Measurements from ENCODE around the gene ZNF641.
"Not testable (repeated sequence)": the region's sequence is repeated elsewhere in the genome, so short reads cannot be mapped to it uniquely, and the experiment has no call there.

The ZNF641 gene

DNA sequence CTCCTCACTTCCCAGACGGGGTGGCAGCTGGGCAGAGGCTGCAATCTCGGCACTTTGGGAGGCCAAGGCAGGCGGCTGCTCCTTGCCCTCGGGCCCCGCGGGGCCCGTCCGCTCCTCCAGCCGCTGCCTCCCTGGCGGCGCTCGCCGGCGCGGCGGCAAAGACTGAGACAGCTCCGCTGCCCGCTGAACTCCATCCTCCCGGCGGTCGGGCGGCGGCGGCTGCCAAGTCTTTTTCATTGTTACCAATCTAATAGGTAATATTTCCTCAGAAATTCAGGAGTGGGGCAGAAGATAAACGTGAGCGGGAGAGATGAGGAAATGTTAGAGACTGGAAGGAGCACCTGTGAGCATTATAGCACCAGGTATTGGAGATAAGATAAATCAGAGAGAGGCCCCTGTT, 17.0 kb downstream of the ZNF641 start:
- DNase-seq, result not testable (repeated sequence)

DNA sequence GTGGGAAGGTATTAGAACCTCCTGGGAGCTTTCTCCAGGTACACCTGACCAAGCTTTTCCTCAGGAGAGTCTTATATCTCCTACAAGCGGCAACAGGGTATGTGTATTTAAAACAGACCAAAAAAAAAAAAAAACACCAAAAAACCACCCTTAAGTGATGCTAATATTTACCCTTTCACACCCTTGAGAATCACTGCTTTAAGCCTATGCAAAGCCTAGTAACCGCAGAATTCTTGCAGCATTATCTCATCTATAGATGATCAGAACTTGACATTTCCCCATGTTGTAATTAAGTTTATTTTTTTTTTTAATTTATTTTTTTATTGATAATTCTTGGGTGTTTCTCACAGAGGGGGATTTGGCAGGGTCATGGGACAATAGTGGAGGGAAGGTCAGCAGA, 19.3 kb downstream of the ZNF641 start:
- DNase-seq, result no peak

DNA sequence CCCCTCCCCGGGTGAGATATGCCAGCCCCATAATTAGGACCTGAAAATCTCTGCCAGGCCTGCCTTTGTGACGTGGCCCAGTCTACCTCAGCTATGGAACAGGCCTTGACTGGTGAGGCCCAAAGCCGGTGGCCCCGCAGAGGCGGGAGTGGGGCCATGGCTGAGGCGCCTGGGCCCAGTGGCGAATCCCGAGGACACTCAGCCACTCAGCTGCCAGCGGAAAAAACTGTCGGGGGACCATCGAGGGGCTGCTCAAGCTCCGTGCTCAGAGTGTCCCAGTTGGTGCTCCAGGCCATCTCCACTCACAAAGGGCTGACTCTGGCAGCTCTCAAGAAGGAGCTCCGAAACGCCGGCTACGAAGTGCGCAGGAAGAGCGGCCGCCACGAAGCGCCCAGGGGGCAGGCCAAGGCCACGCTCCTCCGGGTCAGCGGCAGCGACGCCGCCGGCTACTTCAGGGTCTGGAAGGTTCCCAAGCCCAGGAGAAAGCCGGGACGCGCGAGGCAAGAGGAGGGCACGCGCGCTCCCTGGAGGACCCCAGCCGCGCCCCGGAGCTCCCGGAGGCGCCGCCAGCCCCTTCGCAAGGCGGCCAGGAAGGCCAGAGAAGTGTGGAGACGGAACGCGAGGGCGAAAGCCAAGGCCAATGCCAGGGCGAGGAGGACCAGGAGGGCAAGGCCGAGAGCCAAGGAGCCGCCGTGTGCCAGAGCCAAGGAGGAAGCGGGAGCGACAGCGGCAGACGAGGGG, 21.4 kb downstream of the ZNF641 start:
- DNase-seq, result no peak

DNA sequence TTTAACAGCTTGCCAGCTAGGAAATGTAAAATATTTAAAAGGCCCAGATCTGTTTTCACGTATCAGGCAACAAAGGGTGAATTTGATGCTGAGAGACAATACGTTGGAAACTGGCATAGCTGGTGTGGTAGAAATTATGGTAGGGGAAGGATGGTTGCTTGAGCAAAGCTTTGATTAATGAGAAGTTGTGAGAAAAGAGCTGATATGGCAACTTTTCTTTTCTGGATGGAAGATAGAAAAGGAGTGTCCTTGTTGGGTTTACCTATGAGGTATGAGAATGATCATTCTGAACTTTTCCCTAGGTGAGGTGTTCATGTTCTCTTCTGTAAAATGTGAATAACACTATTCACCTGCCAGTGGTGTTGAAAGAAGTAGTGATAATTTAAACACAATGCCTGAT, 34.2 kb downstream of the ZNF641 start:
- DNase-seq, result no peak

DNA sequence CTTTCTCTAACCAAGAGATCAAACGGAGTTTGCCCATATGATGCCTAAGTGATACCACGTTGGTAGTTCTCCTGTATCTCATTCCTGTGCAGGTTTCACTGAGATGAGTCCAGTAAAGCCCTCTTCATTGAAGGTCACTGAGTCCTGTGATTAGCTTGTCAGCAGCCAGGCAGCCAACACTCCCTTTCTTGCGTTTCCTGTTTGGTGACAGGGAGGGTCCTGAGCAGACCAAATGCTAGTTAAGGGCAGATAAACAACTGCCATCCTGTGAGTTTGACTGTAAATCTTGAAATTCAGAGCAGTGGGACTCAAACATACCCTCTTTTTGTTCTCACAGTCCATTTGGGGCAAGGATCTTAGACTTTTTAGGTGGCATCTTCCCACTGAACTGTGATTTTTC, 39.4 kb downstream of the ZNF641 start:
- DNase-seq, result no peak

DNA sequence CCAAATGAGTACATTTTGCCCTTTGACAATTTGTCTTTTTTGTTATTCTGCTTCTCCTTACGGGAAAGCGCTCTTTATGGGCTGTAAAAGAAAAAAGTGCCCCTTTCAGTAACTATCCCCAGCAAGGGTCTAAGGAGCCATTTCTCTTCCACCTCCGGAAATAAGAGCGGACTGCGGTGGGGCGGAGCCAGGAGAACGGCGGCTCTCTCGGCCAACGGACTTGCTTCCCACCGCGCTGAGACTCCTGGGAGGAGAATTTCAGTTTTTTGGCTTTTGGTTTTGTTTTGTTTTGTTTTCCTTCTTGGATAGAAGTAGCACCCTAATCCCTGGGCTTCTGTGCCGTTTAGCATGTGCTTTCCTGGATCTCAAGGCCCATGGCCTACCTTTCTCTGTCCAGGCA, 43.5 kb downstream of the ZNF641 start:
- DNase-seq, result no peak

DNA sequence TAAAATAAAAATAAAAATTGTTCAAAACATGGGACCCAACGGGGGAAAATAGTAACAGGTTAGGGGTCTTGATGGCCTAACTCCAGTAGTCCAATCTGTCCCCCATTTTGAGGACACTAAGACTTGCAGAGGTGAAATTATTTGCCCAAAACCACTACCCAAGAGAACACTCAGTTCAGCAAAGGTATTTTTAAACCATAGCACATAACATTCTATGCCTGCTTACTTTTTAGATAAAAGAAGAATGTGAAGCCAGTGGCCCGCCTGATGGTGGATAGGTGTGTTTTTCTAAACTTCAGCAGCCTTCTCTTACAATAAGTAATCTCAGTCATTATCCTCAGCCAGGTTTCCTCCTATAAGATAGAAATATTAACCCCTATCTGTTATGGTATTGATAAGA, 45.5 kb downstream of the ZNF641 start:
- no peak for DNase-seq

DNA sequence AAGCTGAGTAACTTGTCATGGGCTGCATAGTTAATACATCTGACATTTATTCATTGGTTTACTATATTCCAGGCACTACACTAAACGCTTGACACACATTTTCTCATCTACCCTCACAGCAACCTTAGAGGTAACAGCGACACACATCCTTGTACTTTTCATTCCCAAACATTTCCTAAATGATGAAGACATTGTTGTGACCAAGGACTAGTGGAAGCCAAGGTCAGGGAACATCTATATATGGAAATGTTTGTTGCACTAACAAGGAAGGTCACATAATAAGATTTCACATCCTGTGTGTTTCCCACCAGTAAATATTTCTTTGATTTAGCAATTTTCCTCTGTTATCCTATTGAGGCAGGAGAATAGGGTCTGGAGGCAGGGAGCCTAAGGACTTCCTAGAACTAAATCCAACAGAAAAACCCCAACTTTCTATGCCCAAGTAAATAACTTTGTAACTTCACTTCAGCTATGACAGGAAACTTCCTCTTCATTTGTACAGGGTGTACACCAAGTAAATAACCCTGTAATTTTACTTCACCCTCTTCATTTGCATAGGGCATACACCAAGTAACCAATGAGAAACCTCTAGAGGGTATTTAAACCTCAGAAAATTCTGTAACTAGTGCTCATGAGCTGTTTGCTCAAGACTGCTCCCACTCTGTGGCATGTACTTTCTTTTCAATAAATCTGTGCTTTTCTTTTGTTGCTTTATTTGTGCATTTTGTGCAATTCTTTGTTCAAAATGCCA, 48.4 kb downstream of the ZNF641 start:
- no peak for DNase-seq

DNA sequence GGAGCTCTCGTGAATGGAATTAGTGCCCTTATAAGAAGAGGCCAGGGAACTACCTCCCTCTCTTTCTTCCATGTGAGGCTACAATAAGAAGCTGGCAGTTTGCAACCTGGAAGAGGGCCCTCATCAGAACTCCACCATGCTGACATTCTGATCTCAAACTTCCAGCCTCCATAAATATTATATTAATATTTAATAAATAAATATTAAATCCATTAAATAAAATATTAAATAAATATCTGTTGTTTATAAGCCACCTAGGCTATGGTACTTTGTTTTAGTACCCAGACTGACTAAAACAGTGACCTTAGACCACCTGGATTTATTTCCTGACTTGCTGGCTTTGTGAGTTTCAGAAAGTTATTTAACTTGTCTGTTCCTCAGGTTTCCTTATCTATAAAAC, 49.9 kb downstream of the ZNF641 start:
- DNase-seq, result no peak

DNA sequence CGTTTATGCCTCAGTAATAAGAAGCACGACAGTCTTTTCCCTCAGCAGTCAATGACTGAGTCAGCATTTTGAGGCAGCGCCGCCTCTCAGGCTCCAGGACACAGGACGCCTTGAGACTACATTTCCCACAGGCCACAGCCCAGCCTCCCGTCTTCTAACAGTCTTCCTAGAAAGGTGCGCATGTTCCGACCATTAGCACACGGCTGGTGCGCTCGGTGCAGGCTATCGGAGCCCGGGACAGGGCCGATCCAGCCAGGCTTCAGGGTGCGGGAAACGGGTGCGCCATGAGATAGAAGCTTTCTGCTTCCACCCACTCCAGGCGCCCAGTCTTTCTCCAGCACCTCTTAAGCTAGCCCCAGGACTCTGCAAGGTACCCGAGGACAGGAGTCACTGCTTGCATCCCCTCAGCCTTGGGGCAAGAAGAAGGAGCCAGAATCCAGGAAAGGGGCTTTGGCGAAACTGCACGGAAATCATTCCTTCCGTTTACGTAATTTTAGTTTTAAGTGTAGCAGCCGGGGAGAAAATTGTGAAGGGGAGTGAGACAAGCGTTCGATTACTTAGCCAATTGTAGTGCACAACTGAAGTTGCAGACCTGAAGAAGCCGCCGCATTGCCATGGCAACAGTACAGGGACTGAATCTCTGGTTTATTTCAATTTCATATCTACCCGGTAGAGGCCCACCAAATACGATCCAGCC, 54.0 kb downstream of the ZNF641 start:
- DNase-seq, result peak; percentile 61

DNA sequence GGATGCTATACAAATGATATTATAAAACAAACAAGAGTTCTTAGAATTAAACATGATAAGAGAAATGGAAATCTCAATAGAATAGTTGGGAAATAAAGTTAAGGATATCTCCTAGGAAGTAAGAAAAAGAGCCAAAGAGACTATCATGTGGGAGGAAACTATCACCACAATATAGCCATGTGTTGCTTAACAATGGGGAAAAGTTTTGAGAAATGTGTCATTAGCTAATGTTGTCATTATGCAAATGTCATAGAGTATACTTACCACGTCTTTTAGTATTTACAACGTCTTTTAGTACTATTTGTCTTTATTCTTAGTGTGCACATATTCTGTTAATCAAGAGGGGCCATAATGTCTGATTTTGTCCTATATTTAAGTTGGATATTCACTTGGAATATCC, 58.7 kb downstream of the ZNF641 start:
- DNase-seq, result no peak

DNA sequence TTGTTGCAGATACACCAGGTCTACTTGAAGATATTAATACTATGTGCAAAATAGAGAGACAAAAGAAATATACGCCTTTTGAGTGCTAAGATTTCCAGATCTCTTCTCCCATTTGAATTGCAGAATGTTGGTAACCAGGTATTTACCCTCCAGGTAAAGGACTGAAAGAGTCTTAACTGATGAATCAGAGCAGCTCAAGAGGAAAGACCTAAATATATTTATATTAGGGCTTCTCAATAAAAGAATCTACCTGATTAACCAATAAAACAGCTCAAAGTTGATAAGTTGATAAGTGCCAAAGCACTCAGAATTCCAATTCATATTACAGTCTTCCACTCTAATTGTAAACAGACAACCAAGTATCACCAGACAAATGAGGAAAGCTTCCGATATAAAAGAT, 59.2 kb downstream of the ZNF641 start:
- DNase-seq, result no peak

DNA sequence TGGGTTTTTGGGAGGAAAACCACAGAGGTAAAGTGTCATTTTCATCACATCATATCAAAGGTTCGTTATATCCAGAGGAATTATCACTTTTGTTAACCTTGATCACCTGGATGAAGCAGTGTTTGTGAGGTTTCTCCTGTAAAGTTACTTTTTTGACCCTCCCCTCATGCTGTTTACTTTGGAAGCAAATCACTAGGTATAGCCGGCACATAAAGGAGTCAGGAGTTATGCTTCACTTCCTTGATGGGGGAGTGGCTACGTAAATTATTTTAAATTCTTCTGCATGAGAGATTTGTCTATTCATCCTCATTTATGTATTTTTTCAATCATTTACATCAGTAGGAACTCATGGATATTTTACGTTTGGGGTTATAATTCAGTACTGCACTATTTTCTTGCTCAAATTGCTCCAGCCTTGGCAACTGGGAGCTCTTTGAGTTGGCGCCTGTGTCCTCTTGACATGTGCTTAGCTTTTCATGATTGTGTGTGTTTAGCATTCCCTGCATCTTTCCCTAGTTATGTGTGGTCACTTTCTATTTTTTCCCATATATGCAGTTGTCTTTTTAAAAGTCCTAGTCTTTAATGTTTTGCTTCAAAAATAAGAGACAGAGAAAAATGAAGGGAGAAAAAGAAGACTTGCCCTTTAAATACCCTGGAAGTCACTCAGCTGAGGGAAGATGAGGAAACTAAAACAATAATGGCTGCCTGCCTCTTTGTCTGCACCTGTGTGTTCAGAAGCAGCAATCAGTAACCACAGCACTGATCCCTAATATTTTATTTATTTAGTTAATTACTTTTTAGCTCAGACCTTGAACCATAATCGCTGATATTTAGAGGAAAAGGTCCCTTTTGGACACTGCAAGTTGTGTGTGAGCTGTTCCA, 62.1 kb downstream of the ZNF641 start:
- no peak for DNase-seq
